ENCODE data around the gene HEATR1. TPM values are rescaled to one million over a fixed set of nuclear protein-coding genes. Genes with fewer than 3 reads are reported as not detected.

Gene HEATR1
- total RNA-seq, 2 donors from 2014 or later: 11.9 to 25.7 TPM

DNA sequence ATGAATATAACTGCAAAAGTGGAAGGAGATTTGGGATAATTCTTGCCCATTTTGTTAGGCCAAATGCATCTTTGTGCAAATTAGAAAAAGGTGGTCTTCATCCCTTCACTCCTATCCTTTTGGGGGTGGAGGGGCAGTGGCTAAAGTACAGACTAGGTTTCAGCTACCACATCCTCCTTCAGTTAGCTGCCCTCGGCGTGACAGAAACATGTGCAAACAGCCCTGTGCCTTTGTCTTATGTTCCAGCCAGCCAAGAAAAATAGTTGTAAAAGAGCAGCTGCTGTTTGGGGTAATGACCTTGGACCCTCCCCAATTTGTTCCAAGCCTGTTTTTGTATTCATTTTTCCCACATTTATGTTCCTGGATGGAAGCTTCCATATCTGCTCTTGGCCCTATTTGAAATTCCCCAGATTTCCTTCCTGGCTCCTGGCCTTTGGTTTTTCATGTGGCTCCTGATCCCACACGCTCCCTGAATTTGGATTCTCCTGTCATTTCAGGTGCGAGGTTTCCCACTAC lies 88.8 kb downstream of the HEATR1 start:
- no peak overlapping the region for H3K4me3 ChIP-seq
- peak; percentile 60 to 83 (median 70) for DNase-seq
- TF ChIP-seq, protein P1, sequence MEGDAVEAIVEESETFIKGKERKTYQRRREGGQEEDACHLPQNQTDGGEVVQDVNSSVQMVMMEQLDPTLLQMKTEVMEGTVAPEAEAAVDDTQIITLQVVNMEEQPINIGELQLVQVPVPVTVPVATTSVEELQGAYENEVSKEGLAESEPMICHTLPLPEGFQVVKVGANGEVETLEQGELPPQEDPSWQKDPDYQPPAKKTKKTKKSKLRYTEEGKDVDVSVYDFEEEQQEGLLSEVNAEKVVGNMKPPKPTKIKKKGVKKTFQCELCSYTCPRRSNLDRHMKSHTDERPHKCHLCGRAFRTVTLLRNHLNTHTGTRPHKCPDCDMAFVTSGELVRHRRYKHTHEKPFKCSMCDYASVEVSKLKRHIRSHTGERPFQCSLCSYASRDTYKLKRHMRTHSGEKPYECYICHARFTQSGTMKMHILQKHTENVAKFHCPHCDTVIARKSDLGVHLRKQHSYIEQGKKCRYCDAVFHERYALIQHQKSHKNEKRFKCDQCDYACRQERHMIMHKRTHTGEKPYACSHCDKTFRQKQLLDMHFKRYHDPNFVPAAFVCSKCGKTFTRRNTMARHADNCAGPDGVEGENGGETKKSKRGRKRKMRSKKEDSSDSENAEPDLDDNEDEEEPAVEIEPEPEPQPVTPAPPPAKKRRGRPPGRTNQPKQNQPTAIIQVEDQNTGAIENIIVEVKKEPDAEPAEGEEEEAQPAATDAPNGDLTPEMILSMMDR (IDR thresholded peaks at IDR 0.05): no peak
- TF ChIP-seq POLR2A (IDR thresholded peaks at IDR 0.05): no peak
- no peaks in the 10 kb centered on the region for H3K9me3 ChIP-seq
- peaks cover 54% of the 10 kb centered on the region for H3K4me1 ChIP-seq
- intact Hi-C loops (cut with DNase I): no loop called here
- H3K27me3 ChIP-seq: no peaks in the 10 kb centered on the region
- peak; percentile 84 for ATAC-seq
- peak overlapping the region; percentile 42 to 79 (median 72) for H3K27ac ChIP-seq
- no peaks in the 10 kb centered on the region for H3K36me3 ChIP-seq (replicated peaks in 1 of 2; ENCODE audit: insufficient read depth in 1 of 2, low read depth in 2 of 2)
- 32% methylated on average over 4 of the region's 4 CpGs for WGBS, 2 donors

DNA sequence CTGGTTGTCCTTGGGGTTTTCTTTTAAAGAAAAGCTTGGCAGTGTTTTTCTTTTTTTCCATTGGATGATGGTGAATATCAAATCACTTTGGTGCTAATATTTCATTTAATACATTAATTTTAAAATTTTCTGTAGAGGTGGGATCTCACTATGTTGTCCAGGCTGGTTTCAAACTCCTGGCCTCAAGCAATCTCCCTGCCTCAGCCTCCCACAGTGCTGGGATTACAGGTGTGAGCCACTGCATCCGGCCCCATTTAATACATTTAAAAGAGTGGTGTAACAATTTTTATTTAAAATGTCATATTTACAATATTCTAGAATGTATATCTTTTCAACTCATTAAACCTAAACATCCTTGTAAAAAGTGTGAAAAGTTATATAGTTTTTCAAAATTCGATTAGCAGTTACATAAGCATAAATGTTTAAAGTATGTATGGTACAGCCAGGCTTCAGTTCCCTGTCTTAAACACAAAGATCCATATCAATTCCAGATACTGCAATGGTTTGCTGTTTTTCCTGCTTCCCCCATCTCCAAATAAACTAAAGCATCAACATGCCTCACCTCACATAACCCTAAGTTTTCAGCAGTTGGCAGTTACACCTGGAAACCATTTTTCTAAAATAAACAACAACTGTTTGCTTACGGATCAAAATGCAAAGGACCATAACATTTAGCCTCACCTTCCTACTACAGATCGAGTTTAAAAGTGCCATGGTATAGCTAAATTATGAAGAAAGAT lies 89.4 kb downstream of the HEATR1 start:
- TF ChIP-seq, protein P1 (IDR thresholded peaks at IDR 0.05): no peak
- TF ChIP-seq POLR2A (IDR thresholded peaks at IDR 0.05): no peak
- H3K27me3 ChIP-seq: no peaks in the 10 kb centered on the region
- H3K27ac ChIP-seq: peak overlapping the region; percentile 42 to 79 (median 72)
- intact Hi-C loops (cut with DNase I): no loop called here
- H3K9me3 ChIP-seq: no peaks in the 10 kb centered on the region
- ATAC-seq (peak; percentile 26), DNase-seq (no peak)
- H3K4me3 ChIP-seq: no peak overlapping the region
- H3K36me3 ChIP-seq (replicated peaks in 1 of 2; ENCODE audit: insufficient read depth in 1 of 2, low read depth in 2 of 2): no peaks in the 10 kb centered on the region
- H3K4me1 ChIP-seq: peaks cover 60% of the 10 kb centered on the region
- WGBS, 2 donors: 46 to 48% methylated on average over 4 of the region's 4 CpGs

DNA sequence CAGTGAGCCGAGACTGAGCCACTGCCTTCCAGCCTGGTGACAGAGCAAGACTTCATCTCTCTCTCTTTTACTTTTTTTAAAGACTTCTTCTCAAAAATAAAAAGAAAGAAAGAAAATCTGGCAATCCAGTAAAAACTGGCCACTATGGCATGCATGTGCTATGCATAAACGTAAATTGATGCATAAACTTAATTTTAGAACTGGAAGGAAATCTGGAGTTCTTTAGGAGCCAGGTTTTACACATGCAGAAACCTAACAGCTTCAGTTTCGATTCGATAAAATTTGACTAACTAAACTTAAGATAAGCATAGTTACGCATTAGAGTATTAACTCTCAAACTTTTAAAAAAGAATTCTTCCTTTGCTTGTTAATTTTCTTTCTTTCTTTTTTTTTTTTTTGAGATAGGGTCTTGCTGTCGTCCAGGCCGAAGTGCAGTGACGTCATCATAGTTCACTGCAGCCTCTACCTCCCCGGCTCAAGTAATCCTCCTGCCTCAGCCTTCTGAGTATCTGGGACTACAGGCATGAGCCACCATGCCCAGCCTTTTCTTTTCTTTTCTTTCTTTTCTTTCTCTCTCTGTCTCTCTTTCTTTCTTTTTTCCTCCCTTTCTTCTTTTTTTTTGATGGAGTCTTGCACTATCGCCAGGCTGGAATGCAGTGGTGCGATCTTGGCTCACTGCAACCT lies 92.4 kb downstream of the HEATR1 start:
- Histone ChIP-seq H3K27ac (peak overlapping the region in 3 of 4 donors; percentile 11 to 59 (median 26)), H3K27me3 (no peaks in the 10 kb centered on the region), H3K9me3 (no peaks in the 10 kb centered on the region), H3K36me3 (replicated peaks in 1 of 2; ENCODE audit: insufficient read depth in 1 of 2, low read depth in 2 of 2) (no peaks in the 10 kb centered on the region), H3K4me3 (no peak overlapping the region), H3K4me1 (peaks cover 72% of the 10 kb centered on the region)
- intact Hi-C loops (cut with DNase I): no loop called here
- TF ChIP-seq, protein P1 (IDR thresholded peaks at IDR 0.05): no peak
- TF ChIP-seq POLR2A (IDR thresholded peaks at IDR 0.05): no peak
- no peak for DNase-seq
- WGBS, 2 donors: 39 to 44% methylated on average over 11 of the region's 11 CpGs
- no peak for ATAC-seq

DNA sequence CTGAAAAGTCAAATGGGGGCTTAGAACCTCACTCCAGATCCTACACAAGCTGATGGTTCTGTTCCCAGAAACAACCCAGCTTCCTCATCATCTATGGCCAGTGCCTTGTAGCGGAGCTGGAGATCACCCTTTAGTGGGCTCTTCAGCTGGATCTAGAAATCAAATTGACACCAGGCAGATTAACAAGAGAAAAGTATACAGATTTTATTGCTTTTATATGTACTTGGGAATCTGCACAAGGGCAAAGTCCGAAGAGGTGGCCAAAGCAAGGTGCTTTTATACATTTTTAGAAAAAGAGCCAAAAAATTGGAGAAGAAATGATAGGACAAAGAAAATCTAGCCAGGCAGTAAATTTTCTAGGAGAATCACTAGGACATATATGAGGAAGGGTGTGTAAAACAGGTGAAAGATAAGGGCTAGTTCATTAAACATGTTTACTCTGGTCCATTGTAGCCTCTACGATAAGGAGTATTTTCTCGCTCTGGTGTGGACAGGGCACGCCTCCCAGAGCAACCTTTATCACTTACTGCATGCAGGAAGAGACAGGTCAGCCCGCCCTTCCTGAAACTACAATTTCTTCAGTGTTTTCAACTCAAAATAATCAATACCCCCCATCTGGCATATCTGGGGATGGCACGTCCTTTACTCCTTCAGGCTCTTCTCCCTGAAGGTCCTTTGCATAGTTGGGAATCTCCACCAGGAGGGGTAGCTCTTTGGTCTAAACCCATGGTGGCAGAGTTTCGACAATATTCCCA lies 94.5 kb downstream of the HEATR1 start:
- Histone ChIP-seq H3K4me3 (no peak overlapping the region), H3K36me3 (replicated peaks in 1 of 2; ENCODE audit: insufficient read depth in 1 of 2, low read depth in 2 of 2) (no peaks in the 10 kb centered on the region), H3K27ac (no peak overlapping the region), H3K9me3 (no peaks in the 10 kb centered on the region), H3K4me1 (peaks cover 58% of the 10 kb centered on the region), H3K27me3 (no peaks in the 10 kb centered on the region)
- ATAC-seq (no peak), DNase-seq (no peak)
- intact Hi-C loops (cut with DNase I): no loop called here
- TF ChIP-seq POLR2A (IDR thresholded peaks at IDR 0.05): no peak
- TF ChIP-seq, protein P1 (IDR thresholded peaks at IDR 0.05): peak in 1 of 7 experiments; percentile 2
- 49 to 61% methylated on average over 8 of the region's 8 CpGs for WGBS, 2 donors
